Nephron progenitor cell (in vitro differentiated cells): Measurements from ENCODE around the gene INPP5D.

Experiments used
- DNase-seq: peaks from one replicate; pipeline ENCODE4 v3.0.0; 2021
- H3K27ac Mint-ChIP-seq: 2 replicates; pipeline ENCODE4 v1.8.0; 2021; ENCODE audit warnings: mild to moderate bottlenecking, moderate library complexity, mixed read lengths
- H3K27me3 Mint-ChIP-seq: 2 replicates; pipeline ENCODE4 v1.8.0; 2021; ENCODE audit warnings: mild to moderate bottlenecking, low read depth, mixed read lengths; ENCODE audit not compliant: poor library complexity
- H3K36me3 Mint-ChIP-seq: 2 replicates; pipeline ENCODE4 v1.8.0; 2021; ENCODE audit warnings: low read depth, mixed read lengths
- H3K4me1 Mint-ChIP-seq: 2 replicates; pipeline ENCODE4 v1.8.0; 2021; ENCODE audit warnings: mixed read lengths
- H3K4me3 Mint-ChIP-seq: 2 replicates; pipeline ENCODE4 v1.8.0; 2021; ENCODE audit warnings: mild to moderate bottlenecking, moderate library complexity, mixed read lengths
- H3K9me3 Mint-ChIP-seq: 2 replicates; pipeline ENCODE4 v1.8.0; 2021; ENCODE audit warnings: mild to moderate bottlenecking, moderate library complexity, mixed read lengths
- TF ChIP-seq, protein P1 (sequence below): fragments of 200-600 bp; sonication (generic); IDR thresholded peaks from 2 replicates; pipeline ENCODE4 v1.5.0; 2021; ENCODE audit warnings: antibody characterized with exemption

The INPP5D gene

DNA sequence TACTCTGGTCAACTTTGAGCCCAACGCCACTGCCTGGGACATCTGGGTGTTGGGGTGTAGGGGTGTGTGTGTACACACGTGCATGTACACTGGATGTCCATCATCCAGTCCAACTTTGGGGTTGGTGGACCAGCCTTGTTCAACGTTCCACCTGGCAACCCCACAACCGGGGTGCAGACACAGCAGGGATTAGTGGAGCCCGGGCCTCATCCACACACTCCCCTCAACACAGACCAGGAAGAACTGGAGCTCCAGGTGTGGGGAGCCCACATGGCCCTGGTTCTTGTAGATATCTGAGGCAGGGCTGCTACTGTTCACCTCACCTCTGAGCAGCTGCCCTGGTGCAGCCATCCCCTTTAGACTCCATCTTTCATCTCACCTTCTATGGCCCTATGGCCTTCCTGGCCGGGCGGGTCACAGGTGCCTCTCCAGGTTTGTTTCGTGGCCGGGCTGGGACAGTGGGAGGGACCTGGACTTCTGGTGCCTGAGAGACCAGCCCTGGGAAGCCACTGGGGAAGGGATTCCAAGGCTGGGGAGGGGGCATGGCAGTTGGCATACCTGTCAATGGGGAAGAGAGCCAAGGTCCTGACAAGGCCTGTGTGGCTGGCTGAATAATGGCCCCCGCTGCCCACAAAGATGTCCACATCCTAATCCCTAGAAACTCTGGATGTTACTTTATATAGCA lies 20.2 kb upstream of the INPP5D start:
- H3K4me1 Mint-ChIP-seq, result no peaks in the 10 kb centered on the region
- H3K27ac Mint-ChIP-seq, result no peak overlapping the region
- no peak overlapping the region for H3K4me3 Mint-ChIP-seq
- no peak for DNase-seq
- TF ChIP-seq, protein P1, sequence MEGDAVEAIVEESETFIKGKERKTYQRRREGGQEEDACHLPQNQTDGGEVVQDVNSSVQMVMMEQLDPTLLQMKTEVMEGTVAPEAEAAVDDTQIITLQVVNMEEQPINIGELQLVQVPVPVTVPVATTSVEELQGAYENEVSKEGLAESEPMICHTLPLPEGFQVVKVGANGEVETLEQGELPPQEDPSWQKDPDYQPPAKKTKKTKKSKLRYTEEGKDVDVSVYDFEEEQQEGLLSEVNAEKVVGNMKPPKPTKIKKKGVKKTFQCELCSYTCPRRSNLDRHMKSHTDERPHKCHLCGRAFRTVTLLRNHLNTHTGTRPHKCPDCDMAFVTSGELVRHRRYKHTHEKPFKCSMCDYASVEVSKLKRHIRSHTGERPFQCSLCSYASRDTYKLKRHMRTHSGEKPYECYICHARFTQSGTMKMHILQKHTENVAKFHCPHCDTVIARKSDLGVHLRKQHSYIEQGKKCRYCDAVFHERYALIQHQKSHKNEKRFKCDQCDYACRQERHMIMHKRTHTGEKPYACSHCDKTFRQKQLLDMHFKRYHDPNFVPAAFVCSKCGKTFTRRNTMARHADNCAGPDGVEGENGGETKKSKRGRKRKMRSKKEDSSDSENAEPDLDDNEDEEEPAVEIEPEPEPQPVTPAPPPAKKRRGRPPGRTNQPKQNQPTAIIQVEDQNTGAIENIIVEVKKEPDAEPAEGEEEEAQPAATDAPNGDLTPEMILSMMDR, result no peak
- H3K27me3 Mint-ChIP-seq, result peaks cover 20% of the 10 kb centered on the region
- H3K9me3 Mint-ChIP-seq, result no peaks in the 10 kb centered on the region
- no peaks in the 10 kb centered on the region for H3K36me3 Mint-ChIP-seq

DNA sequence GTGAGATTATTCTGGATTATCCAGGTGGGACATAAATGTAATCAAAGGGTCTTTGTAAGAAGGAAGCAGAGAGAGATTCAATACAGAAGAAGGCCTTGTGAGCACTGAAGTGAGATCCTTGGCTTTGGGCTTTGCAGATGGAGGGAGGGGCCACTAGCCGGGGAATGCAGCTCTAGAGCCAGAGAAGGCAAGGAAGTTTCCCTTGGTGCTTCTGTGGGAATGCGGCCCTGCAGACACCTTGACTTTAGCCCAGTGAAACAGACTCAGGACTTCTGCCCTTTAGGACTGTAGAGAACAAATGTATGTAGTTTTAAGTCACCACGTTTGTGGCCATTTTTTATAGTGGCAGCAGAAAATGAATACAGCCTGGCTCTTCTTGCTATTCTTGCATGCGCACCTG lies 19.6 kb upstream of the INPP5D start:
- H3K4me3 Mint-ChIP-seq, result no peak overlapping the region

DNA sequence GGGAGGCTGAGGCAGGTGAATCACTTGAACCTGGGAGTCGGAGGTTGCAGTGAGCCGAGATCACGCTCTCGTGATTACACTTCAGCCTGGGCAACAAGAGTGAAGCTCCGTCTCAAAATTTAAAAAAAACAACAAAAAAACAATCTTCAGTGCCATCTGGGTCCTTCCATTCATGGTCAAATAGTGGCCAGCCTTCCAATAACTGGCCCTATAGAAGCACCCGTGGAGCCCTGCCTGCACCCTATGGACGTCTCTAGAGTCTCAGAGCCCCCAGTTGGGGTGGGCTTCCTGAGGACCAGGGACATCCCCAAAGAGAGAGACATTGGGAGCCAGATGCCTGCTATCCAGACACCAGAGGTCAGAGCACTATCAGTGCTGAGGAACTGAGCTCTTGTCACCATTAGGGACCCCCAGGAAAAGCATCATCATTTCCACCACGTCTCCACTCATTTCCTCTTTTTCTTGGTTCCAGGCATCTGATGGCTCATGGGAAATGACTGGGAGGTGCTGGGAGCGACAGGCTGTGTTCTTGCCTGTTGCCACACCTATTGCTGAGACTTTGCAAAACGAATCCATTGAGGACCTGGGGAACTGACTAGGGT lies 18.3 kb upstream of the INPP5D start:
- TF ChIP-seq, protein P1, result no peak
- peaks cover 27% of the 10 kb centered on the region for H3K27me3 Mint-ChIP-seq
- H3K9me3 Mint-ChIP-seq, result no peaks in the 10 kb centered on the region
- H3K4me3 Mint-ChIP-seq, result no peak overlapping the region
- H3K4me1 Mint-ChIP-seq, result no peaks in the 10 kb centered on the region
- DNase-seq, result no peak
- no peak overlapping the region for H3K27ac Mint-ChIP-seq
- no peaks in the 10 kb centered on the region for H3K36me3 Mint-ChIP-seq

More for the DNA sequence above, 19.6 kb upstream of the INPP5D start:
- Mint-ChIP-seq H3K9me3 (no peaks in the 10 kb centered on the region), H3K27ac (no peak overlapping the region), H3K36me3 (no peaks in the 10 kb centered on the region), H3K27me3 (peaks cover 23% of the 10 kb centered on the region), H3K4me1 (no peaks in the 10 kb centered on the region)
- TF ChIP-seq, protein P1, result no peak
- DNase-seq, result no peak

DNA sequence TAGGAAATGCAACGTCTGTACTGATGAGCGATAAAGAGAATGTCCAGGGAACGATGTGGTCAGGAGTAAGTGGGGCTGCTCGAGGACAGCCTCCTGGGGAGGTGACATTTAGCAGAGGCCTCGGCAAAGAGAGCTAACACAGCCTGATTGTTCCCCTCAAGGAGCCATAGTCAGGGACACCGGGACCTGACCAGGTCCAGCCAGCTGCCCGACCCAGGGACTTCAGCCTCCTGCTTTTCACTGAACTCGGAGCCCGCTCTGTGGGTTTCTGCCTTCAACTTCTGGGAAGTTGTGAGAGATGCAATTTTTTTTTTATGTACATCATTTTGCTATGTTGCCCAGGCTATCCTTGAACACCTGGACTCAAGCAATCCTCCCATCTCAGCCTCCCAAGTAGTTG lies 17.6 kb upstream of the INPP5D start:
- no peaks in the 10 kb centered on the region for H3K9me3 Mint-ChIP-seq
- TF ChIP-seq, protein P1, result no peak
- H3K4me1 Mint-ChIP-seq, result no peaks in the 10 kb centered on the region
- H3K27me3 Mint-ChIP-seq, result peaks cover 25% of the 10 kb centered on the region
- no peak overlapping the region for H3K4me3 Mint-ChIP-seq
- no peak overlapping the region for H3K27ac Mint-ChIP-seq
- H3K36me3 Mint-ChIP-seq, result no peaks in the 10 kb centered on the region
- no peak for DNase-seq

DNA sequence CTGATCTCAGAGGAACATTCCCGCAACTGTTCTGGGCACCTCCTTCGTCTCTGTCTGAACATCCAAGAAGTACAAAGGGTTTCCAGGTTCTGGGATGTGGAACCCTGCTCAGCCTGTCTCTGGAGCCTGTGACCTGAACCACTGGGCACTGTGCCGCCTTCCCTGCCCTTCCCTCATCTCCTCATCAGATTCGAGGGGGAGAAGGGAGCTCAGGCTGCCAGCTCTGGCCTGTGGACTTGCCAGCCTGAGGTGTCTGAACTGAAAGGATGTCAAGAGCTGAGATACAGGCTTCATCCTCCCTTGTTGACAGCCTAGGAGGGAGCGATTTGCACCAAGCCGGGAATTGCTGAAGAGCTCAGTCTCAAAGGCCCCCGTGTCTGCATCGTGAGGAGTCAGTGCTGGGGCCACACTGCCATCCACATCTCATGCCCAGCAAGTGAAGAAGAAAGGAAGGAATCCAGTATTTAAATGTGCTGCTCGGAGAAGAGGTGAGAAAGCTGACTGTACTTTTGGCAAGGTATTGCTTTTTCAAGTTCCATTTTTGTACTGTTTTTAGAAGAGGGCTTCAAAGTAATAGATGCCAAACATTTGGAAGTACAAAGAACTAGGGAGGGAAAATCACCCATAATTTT lies 15.1 kb upstream of the INPP5D start:
- H3K9me3 Mint-ChIP-seq, result no peaks in the 10 kb centered on the region
- H3K36me3 Mint-ChIP-seq, result no peaks in the 10 kb centered on the region
- TF ChIP-seq, protein P1, result no peak
- H3K4me3 Mint-ChIP-seq, result no peak overlapping the region
- no peak overlapping the region for H3K27ac Mint-ChIP-seq
- DNase-seq, result no peak
- no peaks in the 10 kb centered on the region for H3K4me1 Mint-ChIP-seq
- peaks cover 40% of the 10 kb centered on the region for H3K27me3 Mint-ChIP-seq
